Measurements from ENCODE around the gene HS3ST2.

- TF ChIP-seq, protein P1, sequence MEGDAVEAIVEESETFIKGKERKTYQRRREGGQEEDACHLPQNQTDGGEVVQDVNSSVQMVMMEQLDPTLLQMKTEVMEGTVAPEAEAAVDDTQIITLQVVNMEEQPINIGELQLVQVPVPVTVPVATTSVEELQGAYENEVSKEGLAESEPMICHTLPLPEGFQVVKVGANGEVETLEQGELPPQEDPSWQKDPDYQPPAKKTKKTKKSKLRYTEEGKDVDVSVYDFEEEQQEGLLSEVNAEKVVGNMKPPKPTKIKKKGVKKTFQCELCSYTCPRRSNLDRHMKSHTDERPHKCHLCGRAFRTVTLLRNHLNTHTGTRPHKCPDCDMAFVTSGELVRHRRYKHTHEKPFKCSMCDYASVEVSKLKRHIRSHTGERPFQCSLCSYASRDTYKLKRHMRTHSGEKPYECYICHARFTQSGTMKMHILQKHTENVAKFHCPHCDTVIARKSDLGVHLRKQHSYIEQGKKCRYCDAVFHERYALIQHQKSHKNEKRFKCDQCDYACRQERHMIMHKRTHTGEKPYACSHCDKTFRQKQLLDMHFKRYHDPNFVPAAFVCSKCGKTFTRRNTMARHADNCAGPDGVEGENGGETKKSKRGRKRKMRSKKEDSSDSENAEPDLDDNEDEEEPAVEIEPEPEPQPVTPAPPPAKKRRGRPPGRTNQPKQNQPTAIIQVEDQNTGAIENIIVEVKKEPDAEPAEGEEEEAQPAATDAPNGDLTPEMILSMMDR (IDR thresholded peaks at IDR 0.05) = no peak
- TF ChIP-seq POLR2AphosphoS5 (IDR thresholded peaks at IDR 0.05) (no peak), POLR2A (IDR thresholded peaks at IDR 0.05) (no peak)
These were observed 28.4 kb upstream of the HS3ST2 start for GRCh38 chr16:22785552-22785951.
